HL-60 (cell line): ENCODE results near the gene WRAP73.

Source experiments
- GABPA ChIP-seq: IDR thresholded peaks from 2 replicates; pipeline ENCODE4 v1.6.1; 2012; ENCODE audit warnings: low read depth
- POLR2AphosphoS5 ChIP-seq: IDR thresholded peaks from 2 replicates; pipeline ENCODE4 v1.6.1; 2012; ENCODE audit warnings: low read depth
- SPI1 ChIP-seq: IDR thresholded peaks from 2 replicates; pipeline ENCODE4 v1.6.1; 2012; ENCODE audit warnings: low read depth, mild to moderate bottlenecking, borderline replicate concordance
- TF ChIP-seq, protein P1 (sequence below): IDR thresholded peaks from one replicate; pipeline ENCODE4 v1.5.1; 2011; ENCODE audit warnings: low read length, control low read depth, inconsistent platforms; ENCODE audit not compliant: insufficient read depth

DNA sequence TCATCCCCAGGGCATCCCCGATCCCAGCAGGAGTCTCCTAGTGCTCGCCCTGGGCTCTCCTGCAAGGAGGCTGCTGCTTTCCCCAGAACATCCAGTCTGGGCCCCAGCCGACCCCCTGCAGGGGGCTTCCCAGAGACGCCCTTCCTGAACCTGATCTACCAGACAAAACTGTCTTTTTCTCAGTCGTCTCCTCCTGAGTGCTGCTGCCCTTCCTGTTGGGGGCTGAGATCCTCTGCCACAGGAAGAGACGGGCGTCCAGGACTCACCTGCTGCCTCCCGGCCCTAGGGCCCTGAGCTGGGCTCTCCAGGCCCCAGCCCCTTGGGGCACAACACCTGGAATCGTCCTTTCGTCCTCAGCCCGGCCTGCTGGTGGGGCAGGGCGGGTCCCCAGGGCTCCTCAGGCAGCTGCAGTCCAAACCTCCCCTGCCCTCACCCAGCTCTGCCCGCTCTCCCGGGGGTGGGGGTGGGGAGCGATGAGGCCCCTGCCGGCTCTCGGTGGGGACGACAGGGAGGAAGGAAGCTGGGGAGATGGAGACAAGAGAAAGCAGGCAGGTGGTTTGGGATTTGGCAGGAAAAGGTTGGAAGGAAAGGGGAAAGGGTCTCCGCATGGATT is 39.3 kb upstream of the WRAP73 start:
- TF ChIP-seq, protein P1, sequence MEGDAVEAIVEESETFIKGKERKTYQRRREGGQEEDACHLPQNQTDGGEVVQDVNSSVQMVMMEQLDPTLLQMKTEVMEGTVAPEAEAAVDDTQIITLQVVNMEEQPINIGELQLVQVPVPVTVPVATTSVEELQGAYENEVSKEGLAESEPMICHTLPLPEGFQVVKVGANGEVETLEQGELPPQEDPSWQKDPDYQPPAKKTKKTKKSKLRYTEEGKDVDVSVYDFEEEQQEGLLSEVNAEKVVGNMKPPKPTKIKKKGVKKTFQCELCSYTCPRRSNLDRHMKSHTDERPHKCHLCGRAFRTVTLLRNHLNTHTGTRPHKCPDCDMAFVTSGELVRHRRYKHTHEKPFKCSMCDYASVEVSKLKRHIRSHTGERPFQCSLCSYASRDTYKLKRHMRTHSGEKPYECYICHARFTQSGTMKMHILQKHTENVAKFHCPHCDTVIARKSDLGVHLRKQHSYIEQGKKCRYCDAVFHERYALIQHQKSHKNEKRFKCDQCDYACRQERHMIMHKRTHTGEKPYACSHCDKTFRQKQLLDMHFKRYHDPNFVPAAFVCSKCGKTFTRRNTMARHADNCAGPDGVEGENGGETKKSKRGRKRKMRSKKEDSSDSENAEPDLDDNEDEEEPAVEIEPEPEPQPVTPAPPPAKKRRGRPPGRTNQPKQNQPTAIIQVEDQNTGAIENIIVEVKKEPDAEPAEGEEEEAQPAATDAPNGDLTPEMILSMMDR: no peak
- TF ChIP-seq POLR2AphosphoS5 (no peak), GABPA (no peak), SPI1 (no peak)
